H9 (cell line): ENCODE results near the gene SUPT7L. TPM values are rescaled to one million over a fixed set of nuclear protein-coding genes. Genes with fewer than 3 reads are reported as not detected.
A peak's percentile ranks its signal among the peaks of the same experiment; 100 is the strongest.

Experiments
- DNase-seq: peaks from one replicate; pipeline ENCODE4 v3.0.0-alpha.2; 2017
- H2AFZ ChIP-seq: one replicate; pipeline ENCODE4 v1.6.1; 2013; ENCODE audit warnings: mild to moderate bottlenecking, low read length, control low read depth, moderate library complexity
- H2AK5ac ChIP-seq: 2 replicates; pipeline ENCODE4 v1.6.1; 2013; ENCODE audit warnings: low read length, control low read depth, mixed read lengths; ENCODE audit not compliant: insufficient read length
- H2BK120ac ChIP-seq: one replicate; pipeline ENCODE4 v1.6.1; 2013; ENCODE audit warnings: low read depth, mild to moderate bottlenecking, low read length, control low read depth, inconsistent platforms; ENCODE audit not compliant: poor library complexity, severe bottlenecking
- H2BK12ac ChIP-seq: 2 replicates; pipeline ENCODE4 v1.6.1; 2013; ENCODE audit warnings: low read length, control low read depth, mixed read lengths, low read depth; ENCODE audit not compliant: insufficient read length
- H2BK15ac ChIP-seq: 2 replicates; pipeline ENCODE4 v1.6.1; 2013; ENCODE audit warnings: low read depth, low read length, control low read depth
- H2BK20ac ChIP-seq: one replicate; pipeline ENCODE4 v1.6.1; 2013; ENCODE audit warnings: low read depth, mild to moderate bottlenecking, low read length, control low read depth, inconsistent platforms; ENCODE audit not compliant: poor library complexity, severe bottlenecking
- H2BK5ac ChIP-seq: 2 replicates; pipeline ENCODE4 v1.6.1; 2013; ENCODE audit warnings: low read length, control low read depth, mixed read lengths; ENCODE audit not compliant: insufficient read length
- H3K14ac ChIP-seq: 2 replicates; pipeline ENCODE4 v1.6.1; 2013; ENCODE audit warnings: low read length, control low read depth; ENCODE audit not compliant: insufficient read depth
- H3K18ac ChIP-seq: 2 replicates; pipeline ENCODE4 v1.6.1; 2013; ENCODE audit warnings: low read depth, mild to moderate bottlenecking, mixed read lengths, low read length, control low read depth; ENCODE audit not compliant: insufficient read length
- H3K23ac ChIP-seq: 2 replicates; pipeline ENCODE4 v1.6.1; 2013; ENCODE audit warnings: low read length, control low read depth, mixed read lengths, low read depth; ENCODE audit not compliant: insufficient read length
- H3K23me2 ChIP-seq: 2 replicates; pipeline ENCODE4 v1.6.1; 2013; ENCODE audit warnings: low read depth, mild to moderate bottlenecking, mixed read lengths, low read length, control low read depth; ENCODE audit not compliant: insufficient read length, poor library complexity, severe bottlenecking
- H3K27ac ChIP-seq: 2 replicates; pipeline ENCODE4 v1.5.1; 2013; ENCODE audit warnings: low read length, control low read depth, mixed read lengths, low read depth; ENCODE audit not compliant: insufficient read length
- H3K27me3 ChIP-seq: 2 replicates; pipeline ENCODE4 v1.6.1; 2013; ENCODE audit warnings: low read length, control low read depth, inconsistent platforms; ENCODE audit not compliant: insufficient read depth
- H3K4ac ChIP-seq: 2 replicates; pipeline ENCODE4 v1.6.1; 2013; ENCODE audit warnings: low read depth, mild to moderate bottlenecking, control low read depth, inconsistent platforms, low read length, moderate library complexity
- H3K4me1 ChIP-seq: 2 replicates; pipeline ENCODE4 v1.6.1; 2013; ENCODE audit warnings: low read length, control low read depth, inconsistent platforms; ENCODE audit not compliant: insufficient read depth
- H3K4me2 ChIP-seq: 2 replicates; pipeline ENCODE4 v1.6.1; 2013; ENCODE audit warnings: low read length, control low read depth, mixed read lengths; ENCODE audit not compliant: insufficient read length, insufficient read depth
- H3K56ac ChIP-seq: 2 replicates; pipeline ENCODE4 v1.6.1; 2013; ENCODE audit warnings: low read depth, mild to moderate bottlenecking, mixed read lengths, low read length, control low read depth; ENCODE audit not compliant: insufficient read length
- H3K79me1 ChIP-seq: 2 replicates; pipeline ENCODE4 v1.6.1; 2013; ENCODE audit warnings: low read depth, mild to moderate bottlenecking, moderate library complexity, low read length, control low read depth, inconsistent platforms; ENCODE audit not compliant: insufficient read depth, poor library complexity, severe bottlenecking
- H3K79me2 ChIP-seq: 2 replicates; pipeline ENCODE4 v1.6.1; 2013; ENCODE audit warnings: low read length, control low read depth, inconsistent platforms; ENCODE audit not compliant: insufficient read depth
- H3K9ac ChIP-seq: 2 replicates; pipeline ENCODE4 v1.6.1; 2013; ENCODE audit warnings: low read length, control low read depth, mixed read lengths; ENCODE audit not compliant: insufficient read length; ENCODE audit errors: extremely low read depth
- H3K9me3 ChIP-seq: one replicate; pipeline ENCODE4 v1.6.1; 2013; ENCODE audit warnings: low read depth, low read length, inconsistent platforms; ENCODE audit not compliant: control insufficient read depth
- H3T11ph ChIP-seq: one replicate; pipeline ENCODE4 v1.6.1; 2013; ENCODE audit warnings: mild to moderate bottlenecking, low read length, control low read depth, inconsistent platforms
- H4K20me1 ChIP-seq: one replicate; pipeline ENCODE4 v1.6.1; 2013; ENCODE audit not compliant: control insufficient read depth, insufficient read length, insufficient read depth
- H4K5ac ChIP-seq: 2 replicates; pipeline ENCODE4 v1.6.1; 2013; ENCODE audit warnings: low read depth, mild to moderate bottlenecking, mixed read lengths, low read length, control low read depth; ENCODE audit not compliant: insufficient read length
- H4K8ac ChIP-seq: replicated peaks from 2 replicates; pipeline ENCODE4 v1.6.1; 2013; ENCODE audit warnings: low read length, control low read depth, mixed read lengths, low read depth; ENCODE audit not compliant: insufficient read length
- H4K91ac ChIP-seq: 2 replicates; pipeline ENCODE4 v1.6.1; 2013; ENCODE audit warnings: low read depth, mild to moderate bottlenecking, moderate library complexity, mixed read lengths, low read length, control low read depth; ENCODE audit not compliant: insufficient read length
- H3K27ac Mint-ChIP-seq, 3 experiments: 2 replicates in 2 of 3; 3 replicates in 1 of 3; pipeline ENCODE4 v1.8.0; 2020 to 2021; ENCODE audit warnings: mixed read lengths in 3 of 3, mild to moderate bottlenecking in 1 of 3, moderate library complexity in 1 of 3
- H3K27me3 Mint-ChIP-seq: 2 replicates; pipeline ENCODE4 v1.8.0; 2021; ENCODE audit warnings: low read depth, mild to moderate bottlenecking, moderate library complexity, mixed read lengths
- H3K36me3 Mint-ChIP-seq, 3 experiments: 2 replicates in 2 of 3; 3 replicates in 1 of 3; pipeline ENCODE4 v1.8.0; 2020 to 2021; ENCODE audit warnings: low read depth in 3 of 3, mixed read lengths in 3 of 3; ENCODE audit not compliant: insufficient read depth in 1 of 3
- H3K4me1 Mint-ChIP-seq, 2 experiments: 2 replicates each; pipeline ENCODE4 v1.8.0; 2020; ENCODE audit warnings: mixed read lengths in 2 of 2
- H3K4me3 Mint-ChIP-seq, 2 experiments: 2 replicates in 1 of 2; 3 replicates in 1 of 2; pipeline ENCODE4 v1.8.0; 2020 to 2021; ENCODE audit warnings: mild to moderate bottlenecking in 2 of 2, mixed read lengths in 2 of 2, moderate library complexity in 1 of 2
- H3K9me3 Mint-ChIP-seq, 2 experiments: 2 replicates in 1 of 2; 3 replicates in 1 of 2; pipeline ENCODE4 v1.8.0; 2020; ENCODE audit warnings: mild to moderate bottlenecking in 2 of 2, mixed read lengths in 2 of 2, moderate library complexity in 1 of 2
- CTCF ChIP-seq: fragments of 200-600 bp; sonication (generic); conservative IDR thresholded peaks from 3 replicates; pipeline ENCODE4 v1.8.0; 2021; ENCODE audit warnings: antibody characterized with exemption, mild to moderate bottlenecking
- WGBS: extraction: QIAGEN DNeasy Blood & Tissue Kit; methylation state at CpG from one replicate; pipeline ENCODE4 v1.1.7; 2013; ENCODE audit warnings: missing lambda C conversion rate, low lambda C conversion rate, mixed read lengths; ENCODE audit not compliant: insufficient read length; ENCODE audit errors: extremely low coverage; 5-methylcytosine and 5-hydroxymethylcytosine counted together
- total RNA-seq: library from RNA; stranded (reverse); gene quantifications from 2 replicates; pipeline ENCODE4 v1.2.1, GENCODE V29; 2021

SUPT7L gene
- total RNA-seq, 1 experiment from 2014 or later, result 30.4 TPM

GRCh38 chr2:27697660-27698059 lies 34.2 kb upstream of the SUPT7L start:
- Histone ChIP-seq H3K18ac (no peak overlapping the region), H3K79me2 (no peaks in the 10 kb centered on the region), H3K4me1 (no peaks in the 10 kb centered on the region), H2BK20ac (no peak overlapping the region), H3T11ph (no peak overlapping the region), H2AK5ac (no peak overlapping the region), H4K8ac (no peak overlapping the region), H2AFZ (no peak overlapping the region), H4K91ac (no peak overlapping the region), H2BK120ac (no peak overlapping the region), H3K9ac (no peak overlapping the region), H3K27ac (no peak overlapping the region), H3K4me2 (no peak overlapping the region), H2BK15ac (no peak overlapping the region), H2BK12ac (no peak overlapping the region), H3K56ac (no peak overlapping the region), H3K27me3 (no peaks in the 10 kb centered on the region), H3K79me1 (no peaks in the 10 kb centered on the region), H3K4ac (no peak overlapping the region), H3K23me2 (no peaks in the 10 kb centered on the region), H2BK5ac (no peak overlapping the region), H4K20me1 (no peaks in the 10 kb centered on the region), H3K9me3 (no peaks in the 10 kb centered on the region), H3K14ac (no peak overlapping the region), H4K5ac (no peak overlapping the region), H3K23ac (no peak overlapping the region)
- Mint-ChIP-seq H3K27me3 (no peaks in the 10 kb centered on the region), H3K9me3 (no peaks in the 10 kb centered on the region), H3K4me3 (no peak overlapping the region), H3K4me1 (peaks cover 0 to 2% of the 10 kb centered on the region in 2 experiments; a peak in 1 of 4 replicates), H3K27ac (peak overlapping the region in 1 of 3 experiments; percentile 11; a peak in 1 of 7 replicates), H3K36me3 (peaks cover 0 to 19% (median 4%) of the 10 kb centered on the region in 3 experiments; a peak in 3 of 7 replicates)
- no CpG with 5 or more reads among the region's 1 CpG for WGBS
- no peak for DNase-seq
- TF ChIP-seq CTCF, result no peak
